Left lung (tissue), 10 donors: ENCODE results near the gene KCNMB2. TPM values are rescaled to one million over a fixed set of nuclear protein-coding genes. Genes with fewer than 3 reads are reported as not detected.

ENCODE experiments used
- ATAC-seq: fragments of 200-7000 bp; cut with Tn5 transposase; one replicate; pipeline ENCODE4 v1.9.1; 2020; ENCODE audit warnings: moderate library complexity
- DNase-seq, 4 donors: peaks; one replicate each; pipeline ENCODE4 v3.0.0-alpha.2; 2013 to 2020
- H3K27ac ChIP-seq, 2 donors: fragments of 200-600 bp; sonication (generic) in 1 of 2; one replicate each; pipeline versions ENCODE4 v1.5.0 to v1.8.0; 2020 to 2021
- H3K27me3 ChIP-seq, 2 donors: fragments of 200-600 bp; sonication (generic) in 1 of 2; one replicate each; pipeline versions ENCODE4 v1.5.0 to v1.8.0; 2020 to 2021
- H3K36me3 ChIP-seq, 2 donors: fragments of 200-600 bp; sonication (generic) in 1 of 2; one replicate each; pipeline versions ENCODE4 v1.5.0 to v1.8.0; 2020 to 2021
- H3K4me1 ChIP-seq, 2 donors: fragments of 200-600 bp; one replicate each; pipeline ENCODE4 v1.8.0; 2021
- H3K4me3 ChIP-seq, 2 donors: fragments of 200-600 bp; sonication (generic) in 1 of 2; one replicate each; pipeline versions ENCODE4 v1.5.0 to v1.8.0; 2020 to 2021; ENCODE audit warnings: mild to moderate bottlenecking in 1 of 2
- H3K9me3 ChIP-seq, 2 donors: fragments of 200-600 bp; sonication (generic) in 1 of 2; one replicate each; pipeline versions ENCODE4 v1.5.0 to v1.8.0; 2020 to 2021
- CTCF ChIP-seq, 2 donors: fragments of 200-600 bp; sonication (generic) in 1 of 2; IDR thresholded peaks; one replicate each; pipeline versions ENCODE4 v1.5.0 to v1.8.0; 2021; ENCODE audit warnings: antibody characterized with exemption in 2 of 2
- intact Hi-C, 2 donors: fragments of 100-400 bp; cut with DNase I; formaldehyde crosslinking; loops; one replicate each; pipeline versions ENCODE4 v1.11.2 to v1.14.2; 2022
- polyA plus RNA-seq, 6 donors: library from polyadenylated mRNA; unstranded; fragments of 120-200 nt; gene quantifications; one replicate each; pipeline ENCODE4 v1.2.1, GENCODE V29; 2013; ENCODE audit not compliant: insufficient read length in 6 of 6
- total RNA-seq, 2 donors: library from RNA; stranded (reverse); fragmentation: NEBNext Ultra II Directional; extraction: Animal tissue kit (Norgen Biotek cat#: 25700); gene quantifications; one replicate each; pipeline ENCODE4 v1.2.1, GENCODE V29; 2021
- donor health status: DM: no; HTN: yes; CAD: no.
- donor health status: DM: no; HTN: no; CAD: no.

KCNMB2 gene
- total and polyA plus RNA-seq, 8 donors = 0.45 to 16.9 (median 12.1) TPM

DNA sequence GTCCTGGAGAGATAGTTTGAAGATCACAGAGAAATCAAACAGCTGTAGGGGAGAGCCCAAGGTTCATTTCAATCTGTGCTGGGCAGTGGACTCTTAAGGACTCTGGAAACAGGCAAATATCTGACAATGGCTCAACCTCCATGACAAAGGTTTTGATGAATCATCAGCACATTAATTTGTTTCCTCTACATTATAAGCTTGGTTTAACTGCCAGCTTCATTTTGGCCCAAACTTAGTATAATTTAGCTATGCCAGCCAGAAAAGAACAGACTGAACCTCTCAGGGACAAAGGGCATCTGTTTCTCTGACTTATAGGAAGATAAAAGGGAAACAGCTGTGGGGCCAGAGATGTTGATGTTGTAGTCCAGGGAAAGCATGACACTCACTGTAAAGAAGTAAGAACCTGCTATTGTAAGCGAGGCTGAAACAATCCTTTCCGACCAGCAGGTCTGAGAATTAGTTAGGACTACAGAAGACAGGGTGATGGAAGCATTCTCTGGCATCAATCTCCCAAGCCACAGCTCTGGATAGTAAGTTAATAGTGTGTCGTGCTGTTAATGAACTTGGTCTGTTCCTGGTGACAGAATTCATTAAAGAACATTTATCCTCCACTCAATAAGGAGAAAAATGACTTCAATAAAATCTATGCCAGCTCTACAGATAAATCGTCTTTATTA is 110.1 kb downstream of the KCNMB2 start:
- H3K9me3 ChIP-seq = peaks cover 0 to 3% of the 10 kb centered on the region in 2 donors
- H3K4me1 ChIP-seq = no peaks in the 10 kb centered on the region
- intact Hi-C loops = no loop called here
- no peak overlapping the region for H3K4me3 ChIP-seq
- DNase-seq (no peak), ATAC-seq (no peak)
- no peaks in the 10 kb centered on the region for H3K36me3 ChIP-seq
- no peak for TF ChIP-seq CTCF (IDR thresholded peaks at IDR 0.05)
- no peaks in the 10 kb centered on the region for H3K27me3 ChIP-seq
- H3K27ac ChIP-seq = no peak overlapping the region

DNA sequence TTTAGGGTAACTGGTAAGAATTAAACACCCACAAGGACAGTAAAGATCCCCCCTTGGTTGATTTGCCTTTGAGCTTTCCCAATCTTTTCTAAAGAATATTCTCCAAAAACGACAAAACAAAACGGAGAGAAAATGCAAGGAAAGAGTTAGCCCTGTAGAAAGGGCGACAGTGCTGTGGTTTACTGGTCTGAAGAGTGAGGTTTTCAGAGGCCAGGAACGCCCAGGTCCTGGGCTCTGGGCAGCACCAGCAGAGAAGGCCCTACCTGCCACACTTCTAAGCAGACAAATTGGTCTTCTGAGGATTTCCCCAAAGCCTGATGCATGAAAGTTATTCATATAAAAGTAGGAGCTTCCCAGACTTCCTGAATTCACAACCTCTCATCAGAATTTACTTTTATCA is 119.3 kb downstream of the KCNMB2 start:
- no peak for ATAC-seq
- DNase-seq = no peak
- H3K4me1 ChIP-seq = no peaks in the 10 kb centered on the region
- H3K27me3 ChIP-seq = no peaks in the 10 kb centered on the region
- no peak for TF ChIP-seq CTCF (IDR thresholded peaks at IDR 0.05)
- H3K36me3 ChIP-seq = no peaks in the 10 kb centered on the region
- no peak overlapping the region for H3K4me3 ChIP-seq
- no peak overlapping the region for H3K27ac ChIP-seq
- intact Hi-C loops = no loop called here
- peaks cover 0 to 8% of the 10 kb centered on the region in 2 donors for H3K9me3 ChIP-seq

DNA sequence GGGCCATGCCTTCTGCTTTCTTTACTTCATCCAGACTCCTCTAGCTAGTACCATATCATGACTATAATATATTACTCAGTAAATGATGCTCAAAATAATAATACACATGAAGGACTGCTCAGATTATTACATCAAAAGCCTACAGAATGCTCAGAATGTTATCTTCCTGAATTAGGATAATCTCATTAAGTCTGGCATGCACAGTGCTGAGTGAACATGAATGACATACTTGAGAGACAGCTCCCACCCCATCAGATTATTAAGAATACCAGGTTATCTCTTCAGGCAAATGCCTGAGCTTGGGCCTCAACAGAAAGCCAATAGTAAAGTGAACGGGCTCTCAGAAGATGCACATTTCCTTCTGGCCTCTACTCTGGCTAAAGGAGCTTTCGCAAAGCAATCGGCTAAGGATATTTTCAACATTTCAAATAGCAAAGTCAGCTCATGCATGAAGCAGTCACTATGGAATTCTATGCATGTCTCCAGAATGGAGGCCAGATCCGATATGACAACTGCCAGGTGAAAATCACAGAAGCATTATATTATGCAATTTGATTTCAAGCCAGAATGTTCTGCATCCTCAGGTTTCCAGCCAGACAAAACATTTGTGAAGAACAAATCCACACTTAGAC is 122.6 kb downstream of the KCNMB2 start:
- ATAC-seq (no peak), DNase-seq (no peak)
- no peaks in the 10 kb centered on the region for H3K4me1 ChIP-seq
- no peak overlapping the region for H3K27ac ChIP-seq
- no peaks in the 10 kb centered on the region for H3K36me3 ChIP-seq
- H3K4me3 ChIP-seq = no peak overlapping the region
- peaks cover 0 to 4% of the 10 kb centered on the region in 2 donors for H3K9me3 ChIP-seq
- intact Hi-C loops = no loop called here
- no peak for TF ChIP-seq CTCF (IDR thresholded peaks at IDR 0.05)
- H3K27me3 ChIP-seq = no peaks in the 10 kb centered on the region

DNA sequence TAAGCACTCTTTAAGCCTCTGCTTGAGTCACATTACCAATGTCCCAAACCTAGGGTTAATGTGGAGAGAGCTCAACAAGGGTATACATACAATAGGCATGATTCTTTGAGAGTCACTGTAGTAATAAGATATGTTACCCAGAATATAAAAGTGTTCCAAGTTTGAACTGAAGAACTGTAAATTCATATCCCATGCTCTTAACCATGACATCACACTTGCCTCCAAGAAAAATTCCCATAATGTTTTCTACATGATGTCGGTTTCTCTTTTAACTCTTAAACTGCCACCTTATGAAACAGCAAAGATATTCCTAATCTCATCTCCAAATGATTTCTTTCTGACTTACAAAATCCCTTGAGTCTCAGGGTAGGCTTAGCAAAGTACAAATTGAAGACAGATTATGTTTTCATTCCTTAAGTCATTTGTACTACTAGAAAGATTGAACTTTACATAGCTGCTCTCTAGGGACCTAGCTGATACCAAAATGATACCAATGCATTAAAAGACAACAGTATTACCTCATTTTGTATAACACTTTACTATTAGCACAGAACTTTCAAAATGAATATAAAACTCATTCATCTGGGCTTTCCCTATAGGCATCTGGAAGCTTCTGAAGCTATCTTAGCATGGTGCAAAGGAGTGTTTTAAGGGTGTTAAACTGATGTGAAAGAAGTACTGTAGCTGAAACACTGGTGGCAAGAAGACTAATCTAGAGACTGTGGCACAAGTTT is 127.1 kb downstream of the KCNMB2 start:
- no peak overlapping the region for H3K27ac ChIP-seq
- no peak overlapping the region for H3K4me3 ChIP-seq
- peaks cover 0 to 2% of the 10 kb centered on the region in 2 donors for H3K9me3 ChIP-seq
- DNase-seq (no peak), ATAC-seq (no peak)
- no peak for TF ChIP-seq CTCF (IDR thresholded peaks at IDR 0.05)
- H3K4me1 ChIP-seq = no peaks in the 10 kb centered on the region
- no peaks in the 10 kb centered on the region for H3K36me3 ChIP-seq
- intact Hi-C loops = no loop called here
- no peaks in the 10 kb centered on the region for H3K27me3 ChIP-seq

- ATAC-seq (no peak), DNase-seq (no peak)
- Histone ChIP-seq H3K9me3 (peaks cover 0 to 2% of the 10 kb centered on the region in 2 donors), H3K4me1 (no peaks in the 10 kb centered on the region), H3K27me3 (no peaks in the 10 kb centered on the region), H3K27ac (no peak overlapping the region), H3K36me3 (no peaks in the 10 kb centered on the region), H3K4me3 (no peak overlapping the region)
- TF ChIP-seq CTCF (IDR thresholded peaks at IDR 0.05) = no peak
- intact Hi-C loops = no loop called here
These were observed 129.5 kb downstream of the KCNMB2 start for GRCh38 chr3:178665747-178666146.
